Medulla oblongata (tissue), 1 donor: ENCODE results near the gene ZNF700.
"Not testable (repeated sequence)": the region's sequence is repeated elsewhere in the genome, so short reads cannot be mapped to it uniquely, and the experiment has no call there.

Experiments used
- DNase-seq: peaks from one replicate; pipeline ENCODE4 v3.0.0-alpha.2; 2015; ENCODE audit errors: extremely low spot score

ZNF700 gene

DNA sequence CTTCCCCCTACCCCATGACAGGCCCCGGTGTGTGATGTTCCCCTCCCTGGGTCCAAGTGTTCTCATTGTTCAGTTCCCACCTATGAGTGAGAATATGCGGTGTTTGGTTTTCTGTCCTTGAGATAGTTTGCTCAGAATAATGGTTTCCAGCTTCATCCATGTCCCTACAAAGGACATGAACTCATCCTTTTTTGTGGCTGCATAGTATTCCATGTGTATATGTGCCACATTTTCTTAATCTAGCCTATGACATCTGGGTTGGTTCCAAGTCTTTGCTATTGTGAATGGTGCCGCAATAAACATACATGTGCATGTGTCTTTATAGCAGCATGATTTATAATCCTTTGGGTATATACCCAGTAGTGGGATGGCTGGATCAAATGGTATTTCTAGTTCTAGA, 13.5 kb downstream of the ZNF700 start:
- DNase-seq = not testable (repeated sequence)

DNA sequence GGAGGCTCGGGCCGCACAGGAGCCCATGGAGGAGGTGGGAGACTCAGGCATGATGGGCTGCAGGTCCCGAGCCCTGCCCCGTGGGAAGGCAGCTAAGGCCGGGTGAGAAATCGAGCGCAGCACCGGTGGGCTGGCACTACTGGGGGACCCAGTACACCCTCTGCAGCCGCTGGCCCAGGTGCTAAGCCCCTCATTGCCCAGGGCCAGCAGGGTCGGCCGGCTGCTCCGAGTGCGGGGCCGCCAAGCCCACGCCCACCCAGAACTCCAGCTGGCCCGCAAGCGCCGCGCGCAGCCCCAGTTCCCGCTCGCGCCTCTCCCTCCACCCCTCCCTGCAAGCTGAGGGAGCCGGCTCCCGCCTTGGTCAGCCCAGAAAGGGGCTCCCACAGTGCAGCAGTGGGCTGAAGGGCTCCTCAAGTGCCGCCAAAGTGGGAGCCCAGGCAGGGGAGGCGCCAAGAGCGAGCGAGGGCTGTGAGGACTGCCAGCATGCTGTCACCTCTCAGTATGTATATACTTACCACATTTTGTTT, 16.5 kb downstream of the ZNF700 start:
- not testable (repeated sequence) for DNase-seq

DNA sequence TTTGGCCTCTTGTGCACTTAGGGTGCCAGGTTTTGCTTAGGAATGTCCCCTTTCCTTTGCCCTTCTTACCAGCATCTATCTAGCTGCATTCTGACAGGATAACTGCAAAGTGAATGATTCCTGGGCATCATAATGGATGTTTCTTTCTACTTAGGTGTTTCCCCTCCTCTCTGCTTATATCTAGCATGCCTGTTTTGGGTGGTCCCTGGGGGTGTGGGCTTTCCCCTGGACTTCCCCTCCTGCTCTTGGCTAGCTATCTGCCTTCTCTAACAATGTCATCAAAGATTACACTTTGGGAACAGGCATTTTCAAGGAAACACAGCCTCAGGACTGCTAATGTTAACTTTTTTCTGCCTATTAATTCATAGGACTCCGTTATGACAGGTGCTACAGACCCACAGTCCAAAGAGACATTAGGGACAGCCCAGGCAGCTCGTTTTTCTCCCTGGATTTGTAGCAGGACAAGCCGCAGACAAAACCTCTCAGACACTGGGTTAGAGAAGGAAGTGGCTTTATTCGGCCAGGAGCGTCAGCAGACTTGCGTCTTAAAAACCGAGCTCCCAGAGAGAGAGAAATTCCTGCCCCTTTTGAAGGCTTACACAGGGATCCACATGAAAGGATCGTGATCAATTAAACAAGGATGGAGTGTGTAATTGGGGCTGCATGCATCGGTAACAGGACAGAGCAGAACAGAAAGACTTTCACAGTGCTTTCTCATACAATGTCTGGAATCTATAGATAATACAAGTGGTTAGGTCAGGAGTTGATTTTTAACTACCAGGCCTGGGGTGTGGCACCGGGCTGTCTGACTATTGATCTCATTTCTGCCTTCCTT, 17.3 kb downstream of the ZNF700 start:
- DNase-seq = no peak

DNA sequence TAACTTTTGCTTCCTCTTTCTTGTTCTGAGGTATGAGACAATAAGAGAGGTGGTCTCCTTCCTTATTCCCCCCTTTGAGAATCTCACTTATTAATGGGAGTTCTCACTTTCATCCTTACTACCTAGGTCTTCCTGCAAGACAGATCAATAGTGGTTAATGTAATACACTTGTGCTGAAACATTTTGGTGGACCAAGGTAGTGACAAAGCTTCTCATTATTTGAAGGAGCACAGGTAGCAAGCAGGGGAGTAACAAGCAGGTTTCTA, 17.9 kb downstream of the ZNF700 start:
- no peak for DNase-seq

DNA sequence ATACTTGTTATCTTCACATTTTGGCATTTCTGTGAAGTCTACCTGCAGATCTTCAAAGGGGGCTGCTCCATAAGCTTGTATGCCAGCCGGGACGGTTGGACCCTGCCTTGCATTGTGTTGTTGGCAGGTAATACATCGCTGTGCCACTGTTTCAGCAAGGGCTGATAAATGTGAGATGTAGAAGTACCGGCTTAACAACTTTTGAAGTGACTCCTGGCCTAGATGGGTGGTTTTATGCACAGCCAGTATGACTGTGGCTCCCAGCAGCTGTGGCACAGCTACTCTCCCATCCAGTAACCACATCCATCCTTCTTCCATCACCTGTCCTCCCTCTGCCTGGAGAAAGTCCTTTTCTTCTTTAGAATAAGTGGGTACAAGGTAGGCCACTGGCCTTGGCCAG, 19.7 kb downstream of the ZNF700 start:
- DNase-seq = no peak

DNA sequence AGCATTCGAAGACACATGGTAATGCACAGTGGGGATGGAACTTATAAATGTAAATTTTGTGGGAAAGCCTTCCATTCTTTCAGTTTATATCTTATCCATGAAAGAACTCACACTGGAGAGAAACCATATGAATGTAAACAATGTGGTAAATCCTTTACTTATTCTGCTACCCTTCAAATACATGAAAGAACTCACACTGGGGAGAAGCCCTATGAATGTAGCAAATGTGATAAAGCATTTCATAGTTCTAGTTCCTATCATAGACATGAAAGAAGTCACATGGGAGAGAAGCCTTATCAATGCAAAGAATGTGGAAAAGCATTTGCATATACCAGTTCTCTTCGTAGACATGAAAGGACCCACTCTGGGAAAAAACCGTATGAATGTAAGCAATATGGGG, 23.7 kb downstream of the ZNF700 start:
- no peak for DNase-seq

DNA sequence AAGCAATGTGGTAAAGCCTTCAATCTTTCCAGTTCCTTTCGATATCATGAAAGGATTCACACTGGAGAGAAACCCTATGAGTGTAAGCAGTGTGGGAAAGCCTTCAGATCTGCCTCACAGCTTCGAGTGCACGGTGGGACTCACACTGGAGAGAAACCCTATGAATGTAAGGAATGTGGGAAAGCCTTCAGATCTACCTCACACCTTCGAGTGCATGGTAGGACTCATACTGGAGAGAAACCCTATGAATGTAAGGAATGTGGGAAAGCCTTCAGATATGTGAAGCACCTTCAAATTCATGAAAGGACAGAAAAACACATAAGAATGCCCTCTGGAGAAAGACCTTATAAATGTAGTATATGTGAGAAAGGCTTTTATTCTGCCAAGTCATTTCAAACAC, 24.3 kb downstream of the ZNF700 start:
- no peak for DNase-seq

DNA sequence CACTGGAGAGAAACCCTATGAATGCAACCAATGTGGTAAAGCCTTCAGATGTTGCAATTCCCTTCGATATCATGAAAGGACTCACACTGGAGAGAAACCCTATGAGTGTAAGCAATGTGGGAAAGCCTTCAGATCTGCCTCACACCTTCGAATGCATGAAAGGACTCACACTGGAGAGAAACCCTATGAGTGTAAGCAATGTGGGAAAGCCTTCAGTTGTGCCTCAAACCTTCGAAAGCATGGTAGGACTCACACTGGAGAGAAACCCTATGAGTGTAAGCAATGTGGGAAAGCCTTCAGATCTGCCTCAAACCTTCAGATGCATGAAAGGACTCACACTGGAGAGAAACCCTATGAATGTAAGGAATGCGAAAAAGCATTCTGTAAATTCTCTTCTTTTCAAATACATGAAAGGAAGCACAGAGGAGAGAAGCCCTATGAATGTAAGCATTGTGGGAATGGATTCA, 24.7 kb downstream of the ZNF700 start:
- not testable (repeated sequence) for DNase-seq

DNA sequence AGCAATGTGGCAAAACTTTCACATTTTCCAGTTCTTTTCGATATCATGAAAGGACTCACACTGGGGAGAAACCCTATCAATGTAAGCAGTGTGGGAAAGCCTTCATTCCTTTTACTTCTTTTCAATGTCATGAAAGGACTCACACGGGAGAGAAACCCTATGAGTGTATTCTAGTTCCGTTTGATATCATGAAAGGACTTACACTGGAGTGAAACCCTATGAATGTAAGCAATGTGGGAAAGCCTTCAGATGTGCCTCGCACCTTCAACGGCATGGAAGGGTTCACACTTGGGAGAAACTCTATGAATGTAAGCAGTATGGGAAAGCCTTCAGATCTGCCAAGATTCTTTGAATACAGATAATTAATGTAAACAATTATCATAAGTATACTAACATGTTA, 25.4 kb downstream of the ZNF700 start:
- no peak for DNase-seq

DNA sequence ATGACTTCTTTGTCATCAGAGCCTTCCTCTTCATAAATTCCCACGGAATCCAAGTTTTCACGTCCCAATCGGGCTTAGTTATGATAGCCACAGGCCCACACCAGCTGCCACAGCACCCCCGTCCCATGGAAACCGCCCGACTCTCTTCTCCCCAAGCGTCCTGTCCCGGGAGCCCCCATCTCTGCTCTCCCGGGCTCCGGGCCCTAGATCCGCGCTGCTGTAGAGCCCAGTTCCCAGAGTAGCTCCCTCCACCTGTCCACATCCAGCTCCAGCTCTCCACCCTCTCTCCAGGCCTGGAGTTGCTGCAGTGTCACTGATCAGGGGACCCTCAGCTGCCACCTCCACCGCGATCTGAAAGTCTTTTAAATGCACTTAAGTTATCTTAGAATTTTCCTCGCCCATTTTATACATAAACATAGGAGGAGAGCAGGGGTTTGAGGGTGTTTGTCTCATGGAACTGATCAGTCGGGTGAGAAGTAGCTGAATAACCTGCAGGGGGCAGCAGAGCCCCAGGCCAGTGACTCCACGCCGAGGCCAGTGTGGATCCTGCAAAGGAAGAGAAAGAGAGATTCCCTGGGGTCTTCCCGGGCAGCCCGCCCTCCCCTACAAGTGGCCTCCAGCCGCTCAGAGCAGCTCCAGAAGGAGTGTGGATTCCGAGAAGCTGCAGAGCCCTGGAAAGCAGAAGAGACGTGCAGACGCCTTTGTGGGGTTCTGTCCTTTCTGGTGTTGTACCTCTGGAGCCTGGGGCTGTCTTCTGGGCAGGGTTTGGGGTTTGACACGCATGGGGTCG, 38.9 kb downstream of the ZNF700 start:
- DNase-seq = peak; percentile 89

DNA sequence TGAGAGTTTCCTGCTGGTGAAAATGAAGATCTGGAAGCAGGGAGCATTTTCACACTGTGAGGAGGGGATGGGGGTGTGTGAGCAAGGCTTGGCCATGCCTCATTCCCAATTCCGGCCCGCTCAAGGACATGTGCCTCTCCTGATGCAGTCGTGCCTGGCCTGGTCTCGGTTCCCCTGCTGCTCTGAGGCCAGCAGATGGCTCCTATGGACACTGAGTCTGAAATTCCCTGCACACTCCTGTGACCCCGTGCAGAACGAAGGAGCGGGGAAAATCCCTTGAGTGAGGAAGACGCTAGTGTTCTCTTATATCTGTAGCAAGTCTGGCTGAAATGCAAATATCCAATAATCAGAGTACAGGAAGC, 39.6 kb downstream of the ZNF700 start:
- DNase-seq = no peak

DNA sequence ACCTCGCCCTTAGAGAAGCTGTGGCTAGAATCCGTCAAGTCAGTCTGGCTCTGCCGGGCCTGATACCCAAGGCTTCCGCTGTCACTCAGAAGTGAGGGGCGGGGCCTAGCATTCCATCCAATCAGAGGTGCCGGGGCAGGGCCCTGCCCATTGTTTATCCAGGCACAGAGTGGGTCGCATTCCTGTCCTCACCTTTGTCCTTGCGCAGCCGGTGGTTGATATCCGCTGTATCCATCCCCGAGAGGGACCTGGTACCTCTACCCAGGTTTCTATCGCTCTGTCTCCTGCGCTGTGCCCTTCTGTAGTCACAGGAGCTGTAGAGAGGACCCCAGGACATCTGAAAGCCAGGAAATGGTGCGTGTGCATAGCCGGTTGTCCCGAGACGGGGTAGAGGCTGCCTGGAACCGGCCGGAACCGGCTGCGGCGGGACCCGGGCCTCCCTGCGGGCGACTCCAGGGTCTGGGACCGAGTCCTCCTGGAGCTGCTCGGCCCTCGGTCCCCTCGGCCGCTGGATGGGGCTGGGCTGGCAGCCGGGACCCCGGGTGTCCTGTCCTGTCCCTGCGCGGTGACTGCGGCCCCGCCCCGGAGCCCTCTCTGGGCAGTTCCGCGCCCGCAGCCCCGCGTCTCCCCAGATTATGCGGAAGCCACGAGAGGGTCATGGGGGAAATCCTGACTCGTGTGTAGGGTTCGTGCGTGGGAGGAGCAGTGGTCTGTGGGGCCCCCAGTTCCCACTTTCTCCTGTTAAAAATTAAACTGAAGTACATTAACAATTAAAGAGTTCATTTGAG, 40.1 kb downstream of the ZNF700 start, which contains the start of gene ZNF763:
TSS of gene ZNF763 (plus strand) at position 183 of the 788 bp plus-strand sequence. CDS start at position 352, 169 bp downstream.
- DNase-seq = peak; percentile 98

DNA sequence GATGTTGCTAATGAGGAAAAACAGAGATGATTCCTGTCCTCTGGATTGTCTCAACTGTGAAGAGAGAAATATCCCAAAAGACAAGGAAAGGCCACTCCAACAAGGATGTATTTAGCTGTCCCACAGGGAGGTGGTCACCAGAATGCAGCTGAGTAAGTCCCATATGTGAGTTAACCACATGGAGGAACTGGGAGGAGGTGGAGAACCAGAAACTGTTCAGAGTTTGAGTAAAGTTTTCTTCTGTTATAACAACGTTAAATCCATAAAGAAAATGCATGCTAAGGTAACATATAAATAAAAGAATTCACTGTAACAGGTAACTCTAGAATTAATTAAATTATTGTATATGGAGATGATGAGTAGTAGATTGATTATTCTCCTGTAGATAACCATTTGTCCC, 45.3 kb downstream of the ZNF700 start:
- DNase-seq = no peak

DNA sequence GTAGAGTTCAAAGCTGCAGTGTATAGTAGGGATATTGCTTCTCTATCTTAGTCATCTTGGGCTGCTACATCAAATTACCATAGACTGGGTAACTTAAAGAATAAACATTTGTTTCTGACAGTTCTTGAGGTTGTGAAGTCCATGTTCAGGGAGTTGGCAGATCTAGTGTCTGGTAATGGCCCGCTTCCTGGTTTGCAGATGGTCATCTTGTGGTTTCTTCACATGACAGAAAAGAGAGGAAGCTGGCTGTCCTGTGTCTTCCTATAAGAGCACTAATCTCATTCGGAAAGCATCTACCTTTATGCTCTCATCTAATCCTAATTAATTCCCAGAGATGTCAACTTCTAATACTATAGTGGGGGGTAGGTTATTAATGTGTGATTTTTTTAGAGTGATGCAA, 46.1 kb downstream of the ZNF700 start:
- DNase-seq = peak; percentile 65

DNA sequence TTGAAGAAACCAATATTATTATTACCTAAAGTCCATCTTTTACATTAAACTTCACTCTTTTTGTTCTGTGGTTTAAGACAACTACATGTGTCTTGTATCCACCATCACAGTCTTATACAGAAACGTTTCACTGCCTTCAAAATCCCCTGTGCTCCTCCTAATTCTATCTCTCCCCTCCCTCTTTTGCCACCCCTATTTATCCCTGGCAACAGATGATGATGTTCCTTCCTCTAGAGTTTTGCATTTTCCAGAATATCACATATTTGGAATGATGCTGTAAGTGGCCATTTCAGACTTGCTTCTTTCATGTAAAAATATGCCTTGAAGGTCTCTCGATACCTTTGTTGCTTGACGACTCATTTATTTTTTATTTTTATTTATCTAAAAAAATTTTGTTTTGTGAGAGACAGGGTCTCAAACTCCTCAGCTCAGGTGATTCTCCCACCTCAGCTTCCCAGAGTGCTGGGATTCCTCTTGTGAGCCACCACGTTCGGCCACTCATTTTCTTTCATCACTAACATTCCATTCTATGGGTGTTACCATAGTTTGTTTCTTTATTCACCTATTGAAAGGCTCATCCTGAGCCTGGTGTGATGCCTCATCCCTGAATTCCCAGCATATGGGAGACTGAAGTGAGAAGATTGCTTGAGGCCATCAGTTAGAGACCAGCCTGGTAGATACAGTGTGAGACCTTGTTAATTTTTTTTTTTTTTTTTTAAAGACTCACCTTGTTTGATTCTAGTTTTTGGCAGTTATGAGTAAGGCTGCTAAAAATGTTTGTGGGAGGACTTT, 48.3 kb downstream of the ZNF700 start:
- DNase-seq = no peak

DNA sequence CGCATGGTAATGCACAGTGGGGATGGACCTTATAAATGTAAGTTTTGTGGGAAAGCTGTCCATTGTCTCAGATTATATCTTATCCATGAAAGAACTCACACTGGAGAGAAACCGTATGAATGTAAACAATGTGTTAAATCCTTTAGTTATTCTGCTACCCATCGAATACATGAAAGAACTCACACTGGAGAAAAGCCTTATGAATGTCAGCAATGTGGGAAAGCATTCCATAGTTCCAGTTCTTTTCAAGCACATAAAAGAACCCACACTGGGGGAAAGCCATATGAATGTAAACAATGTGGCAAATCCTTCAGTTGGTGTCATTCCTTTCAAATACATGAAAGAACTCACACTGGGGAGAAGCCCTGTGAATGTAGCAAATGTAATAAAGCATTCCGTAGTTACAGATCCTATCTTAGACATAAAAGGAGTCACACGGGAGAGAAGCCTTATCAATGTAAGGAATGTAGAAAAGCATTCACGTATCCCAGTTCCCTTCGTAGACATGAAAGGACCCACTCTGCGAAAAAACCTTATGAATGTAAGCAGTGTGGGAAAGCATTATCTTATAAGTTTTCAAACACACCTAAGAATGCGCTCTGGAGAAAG, 53.7 kb downstream of the ZNF700 start:
- no peak for DNase-seq

DNA sequence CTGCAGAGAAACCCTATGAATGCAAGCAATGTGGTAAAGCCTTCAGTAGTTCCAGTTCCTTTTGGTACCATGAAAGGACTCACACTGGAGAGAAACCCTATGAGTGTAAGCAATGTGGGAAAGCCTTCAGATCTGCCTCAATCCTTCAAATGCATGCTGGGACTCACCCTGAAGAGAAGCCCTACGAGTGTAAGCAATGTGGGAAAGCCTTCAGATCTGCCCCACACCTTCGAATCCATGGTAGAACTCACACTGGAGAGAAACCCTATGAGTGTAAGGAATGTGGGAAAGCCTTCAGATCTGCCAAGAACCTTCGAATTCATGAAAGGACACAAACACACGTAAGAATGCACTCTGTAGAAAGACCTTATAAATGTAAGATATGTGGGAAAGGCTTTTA, 54.6 kb downstream of the ZNF700 start:
- DNase-seq = no peak

DNA sequence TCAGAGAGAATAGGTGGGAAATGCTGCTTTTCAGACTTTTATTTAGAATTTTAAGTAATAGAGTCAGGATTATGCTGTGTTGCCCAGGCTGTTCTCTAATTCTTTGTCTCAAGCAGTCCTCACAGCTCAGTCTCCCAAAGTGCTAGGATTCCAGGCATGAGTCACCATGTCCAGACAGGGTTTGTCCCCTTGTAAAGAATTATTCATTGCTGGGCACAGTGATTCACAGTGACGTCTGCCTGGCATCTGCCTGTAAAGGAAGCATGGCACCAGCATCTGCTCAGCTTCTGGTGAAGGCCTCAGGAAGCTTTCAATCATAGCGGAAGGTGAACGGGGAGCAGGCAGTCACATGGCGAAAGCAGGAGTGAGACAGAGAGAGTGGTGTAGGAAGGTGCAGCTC, 57.6 kb downstream of the ZNF700 start:
- no peak for DNase-seq

DNA sequence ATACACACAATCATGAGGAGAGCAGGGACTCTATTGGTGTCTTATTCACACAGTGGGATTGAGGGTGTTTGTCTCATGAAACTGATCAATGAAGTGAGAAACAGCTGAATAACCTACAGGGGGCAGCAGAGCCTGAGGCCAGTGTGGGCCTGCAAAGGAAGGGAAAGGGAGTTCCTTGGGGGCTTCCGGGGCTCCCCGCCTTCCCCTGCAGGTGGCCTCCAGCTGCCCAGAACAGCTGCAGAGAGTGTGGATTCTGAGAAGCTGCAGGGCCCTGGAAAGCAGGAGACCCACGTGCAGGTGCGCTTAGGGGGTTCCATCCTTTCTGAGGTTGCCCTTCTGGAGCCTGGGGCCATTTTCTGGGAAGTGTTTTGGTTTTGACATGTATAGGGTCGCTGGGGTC, 60.1 kb downstream of the ZNF700 start:
- no peak for DNase-seq

DNA sequence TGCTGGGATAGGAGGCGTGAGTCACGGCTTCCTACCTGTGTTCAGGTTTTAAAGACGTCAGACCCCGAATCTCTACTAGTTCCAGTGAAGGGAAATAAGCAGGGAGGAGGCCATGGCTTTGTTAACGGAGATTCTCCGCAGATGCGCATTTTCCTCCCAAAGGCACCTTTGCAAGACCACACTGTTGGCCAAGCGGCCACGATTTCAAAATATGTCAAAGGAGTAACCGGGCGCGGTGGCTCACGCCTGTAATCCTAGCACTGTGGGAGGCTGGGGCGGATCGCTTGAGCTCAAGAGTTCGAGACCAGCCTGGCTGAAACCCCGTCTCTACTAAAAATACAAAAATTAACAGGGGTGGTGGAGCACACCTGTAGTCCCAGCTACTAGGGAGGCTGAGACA, 61.8 kb downstream of the ZNF700 start:
- no peak for DNase-seq
